DND-41 (cell line): ENCODE results near the gene TRIM77.
"Not testable (repeated sequence)": the region's sequence is repeated elsewhere in the genome, so short reads cannot be mapped to it uniquely, and the experiment has no call there.

Source experiments
- CTCF ChIP-seq: IDR thresholded peaks from 2 replicates; pipeline ENCODE4 v1.5.1; 2012; ENCODE audit warnings: borderline replicate concordance, low read length, moderate library complexity, mild to moderate bottlenecking; ENCODE audit not compliant: poor library complexity, severe bottlenecking; ENCODE audit errors: extremely low read depth
- EZH2 ChIP-seq: IDR thresholded peaks from 3 replicates; pipeline ENCODE4 v1.6.1; 2012; ENCODE audit warnings: borderline replicate concordance, low read depth, mild to moderate bottlenecking, moderate library complexity, low read length, inconsistent platforms; ENCODE audit not compliant: severe bottlenecking

GRCh38 chr11:89668158-89668557 lies 41.9 kb upstream of the TRIM77 start:
- TF ChIP-seq EZH2, CTCF: not testable (repeated sequence)
